Hematopoietic multipotent progenitor cell treated with erythropoietin and hydrocortisone succinate and interleukin-3 and kit ligand, for 6 days (in vitro differentiated cells): ENCODE data around the gene GNG14.
"Not testable (repeated sequence)": the region's sequence is repeated elsewhere in the genome, so short reads cannot be mapped to it uniquely, and the experiment has no call there.

Source experiments
- DNase-seq: peaks from one replicate; pipeline ENCODE4 v3.0.0-alpha.2; 2015

The GNG14 gene

DNA sequence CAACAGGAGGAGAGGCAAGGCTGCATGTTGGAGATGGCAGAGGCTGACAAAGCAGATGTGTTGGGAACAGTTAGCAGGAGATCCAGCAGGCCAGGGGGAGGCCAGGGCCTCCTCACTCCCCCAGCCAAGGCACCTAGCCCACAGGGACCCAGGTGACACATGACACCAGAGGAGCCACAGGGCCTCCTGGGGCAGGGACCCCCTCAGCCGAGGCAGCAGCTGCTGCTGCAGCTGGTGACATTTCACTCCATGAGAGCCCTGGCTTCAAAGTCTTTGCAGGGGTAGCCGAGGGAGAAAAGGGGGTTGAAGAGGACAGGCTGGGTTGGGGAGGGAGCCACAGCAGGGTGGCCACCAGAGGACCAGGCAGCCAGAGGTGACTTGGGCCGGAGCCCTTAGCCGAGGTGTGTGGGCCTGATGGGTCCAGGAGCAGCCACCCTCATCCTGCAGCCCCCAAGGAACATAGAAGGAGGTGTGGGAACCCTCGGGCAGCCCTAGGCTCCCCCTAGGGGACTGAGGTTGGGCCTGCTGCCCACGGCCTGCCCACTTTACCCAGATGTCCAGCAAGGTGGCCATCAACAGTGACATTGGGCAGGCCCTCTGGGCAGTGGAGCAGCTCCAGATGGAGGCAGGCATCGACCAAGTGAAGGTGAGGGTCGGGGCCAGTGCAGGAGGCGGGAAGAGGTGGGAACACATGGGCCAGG lies at the start of gene GNG14:
Gene GNG14 (plus strand): TSS at position 503 of the 701 bp plus-strand sequence. CDS start 51 bp downstream, at position 554.
- DNase-seq = no peak

DNA sequence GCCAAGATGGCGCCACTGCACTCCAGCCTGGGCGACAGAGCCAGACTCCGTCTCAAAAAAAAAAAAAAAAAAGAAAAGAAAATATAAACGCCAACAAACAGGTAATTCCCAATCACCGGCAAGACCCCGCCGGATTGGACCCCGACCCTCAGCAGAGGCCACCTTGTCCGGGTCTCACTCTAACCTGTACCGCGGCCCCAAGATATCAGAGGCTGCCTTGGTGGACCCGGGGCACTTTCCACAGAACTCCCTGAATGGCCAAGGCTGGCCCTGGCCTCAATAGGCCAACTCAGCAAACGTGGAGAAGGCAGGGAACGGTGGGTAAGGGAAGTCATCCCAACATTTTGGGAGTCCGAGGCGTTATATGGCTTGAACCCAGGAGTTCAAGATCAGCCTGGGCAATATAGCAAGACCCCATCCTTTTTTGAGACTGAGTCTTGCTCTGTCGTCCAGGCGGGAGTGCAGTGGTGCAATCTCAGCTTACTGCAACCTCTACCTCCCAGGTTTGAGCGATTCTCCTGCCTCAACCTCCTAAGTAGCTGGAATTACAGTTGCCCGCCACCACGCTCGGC lies 49.1 kb upstream of the GNG14 start:
- DNase-seq = no peak

GRCh38 chr19:12639901-12640613 lies 47.7 kb upstream of the GNG14 start:
- DNase-seq = peak; percentile 94

GRCh38 chr19:12641456-12641855 lies 46.3 kb upstream of the GNG14 start:
- DNase-seq = no peak

GRCh38 chr19:12642506-12642905 lies 45.3 kb upstream of the GNG14 start:
- no peak for DNase-seq

DNA sequence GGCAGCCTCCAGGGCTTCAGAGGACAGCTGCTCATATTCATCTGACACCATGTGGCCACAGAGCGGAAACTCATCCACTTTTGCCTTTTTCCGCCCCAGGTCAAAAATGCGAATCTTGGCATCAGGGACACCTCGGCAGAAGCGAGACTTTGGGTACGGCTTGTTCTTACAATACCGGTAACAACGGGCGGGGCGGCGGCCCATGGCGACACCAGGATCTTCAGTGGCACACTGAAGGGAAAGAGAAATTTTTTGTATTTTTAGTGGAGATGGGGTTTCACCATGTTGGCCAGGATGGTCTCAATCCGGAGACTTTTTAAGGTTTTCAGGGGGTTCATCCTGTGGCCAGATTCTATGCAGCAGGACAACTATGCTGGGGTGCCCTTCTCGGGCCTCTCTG lies 44.1 kb upstream of the GNG14 start:
- not testable (repeated sequence) for DNase-seq

DNA sequence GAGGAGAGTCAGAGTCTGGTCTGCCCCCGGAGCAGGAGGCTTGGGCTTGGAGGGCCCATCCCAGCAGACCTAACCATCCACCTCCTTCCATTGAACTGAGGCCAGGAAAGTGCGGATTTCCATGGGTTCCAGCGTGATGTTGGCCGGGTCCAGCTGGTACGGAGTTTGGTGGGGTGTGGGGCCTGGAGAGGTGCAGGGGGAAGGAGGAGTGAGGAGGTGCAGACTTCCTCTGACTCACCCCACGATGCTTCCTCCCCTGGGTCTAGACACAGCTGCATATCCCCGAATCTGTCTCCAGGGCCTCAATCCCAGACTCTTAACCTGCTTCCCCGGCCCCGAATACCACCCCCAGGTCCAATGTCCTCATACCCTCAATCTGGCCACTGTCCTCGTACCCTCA lies 41.2 kb upstream of the GNG14 start:
- no peak for DNase-seq

DNA sequence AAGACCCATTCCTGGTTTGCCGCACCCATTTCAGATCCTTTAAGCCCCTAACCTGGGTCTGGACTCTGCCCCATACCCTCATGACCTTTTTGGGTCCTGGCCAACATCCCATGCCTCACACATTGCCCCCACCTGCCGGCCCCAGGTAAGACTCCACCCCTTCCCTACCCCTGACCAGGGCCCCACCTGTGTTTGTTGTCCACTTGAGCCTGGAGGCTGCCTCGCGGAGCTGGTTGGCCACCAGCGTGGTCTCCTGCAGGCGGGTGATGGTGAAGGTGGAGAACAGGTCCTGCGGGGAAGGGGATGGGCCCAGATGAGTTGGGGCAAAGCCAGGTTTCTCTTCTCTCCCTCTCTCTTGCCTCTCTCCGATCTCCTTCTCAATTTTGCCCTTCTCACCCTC lies 40.8 kb upstream of the GNG14 start:
- DNase-seq = no peak

DNA sequence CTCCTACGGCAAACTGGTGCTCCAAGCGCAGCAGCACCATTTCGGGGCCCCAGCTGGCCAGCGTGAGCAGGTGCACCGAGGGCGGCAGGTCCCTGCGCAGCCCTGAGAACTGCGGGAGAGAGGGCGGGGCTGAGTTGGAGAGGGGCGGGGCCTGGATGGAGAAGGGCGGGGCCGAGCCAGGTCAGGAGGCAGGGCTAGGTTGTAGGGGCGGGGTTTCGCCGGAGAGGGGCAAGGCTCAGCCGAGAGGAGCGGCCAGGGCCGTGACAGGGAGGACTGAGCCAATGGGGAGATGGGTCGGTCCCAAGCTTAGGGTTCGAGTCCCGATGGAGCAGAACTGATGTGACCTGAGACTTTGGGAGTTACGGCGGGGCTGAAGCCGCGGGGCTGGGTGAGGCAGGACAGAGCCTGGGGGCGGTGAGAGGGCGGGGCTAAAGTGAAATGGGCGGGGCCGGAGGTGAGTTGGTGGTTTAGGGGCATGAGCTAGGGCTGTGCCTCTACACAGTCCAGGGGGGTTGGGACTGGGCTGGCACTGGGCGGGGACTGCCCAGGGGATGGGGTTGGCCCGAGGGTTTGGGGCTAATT lies 40.2 kb upstream of the GNG14 start:
- peak; percentile 76 for DNase-seq

DNA sequence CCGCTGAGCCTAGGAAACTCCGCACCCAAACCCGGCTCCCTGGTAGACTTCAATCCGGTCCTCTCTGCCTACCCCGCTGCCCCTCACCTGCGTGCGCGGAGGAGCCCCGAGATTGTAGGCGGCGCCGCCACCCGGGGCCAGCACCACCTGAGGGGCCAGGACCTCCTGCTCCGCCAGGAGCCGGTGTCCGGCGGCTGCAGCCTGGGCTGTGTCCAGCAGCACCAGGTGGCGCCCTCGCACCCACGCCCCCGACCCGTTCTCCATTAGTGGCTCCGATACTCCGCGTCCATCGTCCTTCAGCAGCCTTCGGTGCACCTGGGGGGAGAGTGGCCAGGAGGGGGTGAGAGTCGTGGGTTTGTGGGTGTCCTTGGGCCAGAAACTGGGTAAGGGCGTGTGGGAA lies 39.7 kb upstream of the GNG14 start:
- no peak for DNase-seq

- no peak for DNase-seq
Measured at GRCh38 chr19:12649941-12650340, 37.9 kb upstream of the GNG14 start.

DNA sequence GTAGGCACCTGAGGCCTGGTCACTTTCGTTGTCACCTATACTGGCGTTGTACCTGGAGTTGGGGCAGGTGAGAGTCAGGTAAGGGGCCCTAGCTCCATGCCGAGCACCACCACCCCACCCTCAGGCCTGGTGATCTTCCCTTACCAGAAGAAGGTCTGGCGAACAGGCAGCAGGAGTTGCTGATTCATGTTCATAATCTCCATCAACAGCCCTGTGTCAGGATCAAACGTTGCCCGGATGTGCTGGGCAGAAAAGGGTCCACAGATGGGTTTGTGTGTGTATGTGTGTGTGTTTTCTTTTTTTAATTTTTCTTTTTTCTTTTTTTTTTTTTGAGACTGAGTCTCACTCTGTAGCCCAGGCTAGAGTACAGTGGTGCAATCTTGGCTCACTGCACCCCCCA lies 35.6 kb upstream of the GNG14 start:
- no peak for DNase-seq

DNA sequence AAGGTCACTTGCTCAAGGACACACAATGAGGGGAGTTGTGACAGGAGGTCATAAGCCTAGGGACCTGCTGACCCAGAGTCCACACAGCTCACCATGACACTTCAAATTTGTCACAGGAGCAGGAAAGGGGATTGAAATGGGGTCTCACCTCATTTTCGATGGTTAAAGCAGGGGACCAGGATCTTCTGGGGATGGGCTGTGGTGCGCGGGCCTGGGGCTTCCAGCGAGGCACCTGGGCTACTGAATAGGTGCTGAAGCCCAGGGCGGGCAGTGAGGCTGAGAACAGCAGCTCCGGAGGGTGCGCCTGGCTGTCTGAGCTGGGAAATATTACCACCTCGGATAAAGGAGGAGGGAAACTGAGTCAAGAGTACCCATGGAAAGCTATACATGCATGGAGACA lies 32.3 kb upstream of the GNG14 start:
- DNase-seq = no peak

GRCh38 chr19:12656899-12657571 lies 30.8 kb upstream of the GNG14 start:
- DNase-seq = peak; percentile 56

DNA sequence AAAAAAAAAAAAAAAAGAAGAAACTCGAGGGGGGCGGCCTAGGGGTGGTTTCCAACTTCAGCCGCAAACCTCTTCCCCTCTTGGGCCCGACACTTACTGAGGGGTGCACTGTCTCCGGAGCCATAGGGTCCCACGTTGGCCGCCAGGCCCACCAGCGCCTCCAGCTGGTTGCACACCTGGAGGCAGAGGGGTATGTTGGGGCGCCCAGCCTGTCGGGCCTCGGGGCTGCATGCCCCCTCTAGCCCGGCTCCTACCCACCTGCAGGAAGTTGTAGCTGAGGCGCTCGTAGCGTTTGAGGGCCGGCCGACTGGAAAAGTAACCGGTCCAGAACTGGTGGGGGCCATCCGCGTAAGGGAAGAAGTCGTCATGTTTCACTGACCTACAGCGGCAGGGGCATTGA lies 29.8 kb upstream of the GNG14 start:
- no peak for DNase-seq

- DNase-seq = no peak
Measured at GRCh38 chr19:12660980-12661379, 26.8 kb upstream of the GNG14 start.

- DNase-seq = peak; percentile 74
Measured at GRCh38 chr19:12664406-12665280, 23.2 kb upstream of the GNG14 start.

GRCh38 chr19:12665281-12665573 lies 22.6 kb upstream of the GNG14 start:
- DNase-seq = peak; percentile 80

DNA sequence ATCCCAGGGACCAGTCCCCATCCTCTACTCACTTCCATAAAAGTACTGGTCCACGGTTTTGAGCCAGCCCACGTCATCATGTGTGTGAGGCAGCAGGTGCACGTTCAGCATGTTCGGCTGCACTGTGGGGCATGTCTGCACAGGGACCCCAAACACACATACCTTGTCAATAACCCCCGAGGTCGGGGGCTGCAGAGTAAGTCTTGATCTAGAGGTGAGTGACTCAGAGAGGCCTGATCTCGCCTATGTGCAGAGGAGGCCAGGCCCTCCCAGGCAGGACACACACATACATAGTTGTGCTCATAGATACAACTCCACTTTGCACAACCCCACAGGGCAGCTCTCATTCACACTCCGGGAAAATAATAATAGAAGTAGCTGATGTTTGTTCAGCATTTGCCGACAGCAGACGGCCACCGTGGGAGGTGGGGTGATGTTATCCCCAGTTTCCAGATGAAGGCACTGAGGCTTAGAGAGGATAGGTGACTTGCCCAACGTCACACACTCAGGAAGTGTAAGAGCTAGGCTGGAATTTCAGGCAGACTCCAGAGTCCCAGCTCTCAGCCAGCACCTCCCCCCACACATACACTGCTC lies 22.0 kb upstream of the GNG14 start:
- DNase-seq = no peak

GRCh38 chr19:12666265-12667048 lies 21.3 kb upstream of the GNG14 start, which contains the start of the genes MAN2B1 and WDR83:
Gene MAN2B1 (minus strand): TSS chr19:12666742. CDS start chr19:12666701, 41 bp downstream.
Gene WDR83 (plus strand): TSS chr19:12666807. CDS start chr19:12669791, 2,984 bp downstream.
- DNase-seq = peak; percentile 91

DNA sequence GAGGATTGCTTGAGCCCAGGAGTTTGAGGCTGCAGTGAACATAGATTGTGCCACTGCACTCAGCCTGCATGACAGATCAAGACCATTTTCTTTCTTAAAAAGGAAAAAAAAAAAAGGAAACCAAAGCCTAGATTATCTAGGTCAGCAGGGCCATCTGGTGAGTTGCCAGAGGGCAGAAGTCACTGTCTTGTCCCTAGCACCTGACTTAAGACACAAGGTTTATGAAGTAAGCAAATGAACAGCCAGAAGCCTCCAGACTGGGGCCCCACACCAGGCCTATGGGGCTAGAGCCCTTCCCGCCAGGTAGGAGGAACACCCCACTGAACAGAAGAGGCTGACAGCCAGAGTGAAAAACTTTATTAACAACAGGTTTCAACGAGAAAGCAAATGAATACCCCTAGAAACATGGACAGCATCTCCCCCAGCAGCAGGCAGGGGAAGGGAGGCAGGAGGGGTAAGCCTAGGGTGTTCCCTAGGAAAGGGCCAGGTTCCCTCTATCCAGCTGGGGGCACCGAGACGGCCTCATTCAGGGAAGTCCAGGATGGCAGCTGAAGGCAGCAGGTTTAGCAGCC lies 20.0 kb upstream of the GNG14 start:
- DNase-seq = no peak
